GM12874 (cell line): ENCODE results near the gene INHA.

Source experiments
- CTCF ChIP-seq: IDR thresholded peaks from 2 replicates; pipeline ENCODE4 v1.5.1; 2011; ENCODE audit warnings: low read depth, mild to moderate bottlenecking, control low read depth, low read length, moderate library complexity; ENCODE audit not compliant: insufficient read depth

The INHA gene

GRCh38 chr2:219613461-219614070 lies 41.5 kb downstream of the INHA start:
- TF ChIP-seq CTCF = no peak

GRCh38 chr2:219614076-219614860 lies 42.2 kb downstream of the INHA start:
- no peak for TF ChIP-seq CTCF

- TF ChIP-seq CTCF = no peak
Observed at GRCh38 chr2:219615036-219615435, 42.9 kb downstream of the INHA start.

- no peak for TF ChIP-seq CTCF
Observed at GRCh38 chr2:219615894-219616293, 43.8 kb downstream of the INHA start.

GRCh38 chr2:219616550-219616949 lies 44.4 kb downstream of the INHA start:
- no peak for TF ChIP-seq CTCF

GRCh38 chr2:219618733-219619122 lies 46.6 kb downstream of the INHA start:
- TF ChIP-seq CTCF = no peak

- TF ChIP-seq CTCF = no peak
Observed at GRCh38 chr2:219619235-219619634, 47.1 kb downstream of the INHA start.
